Measurements from ENCODE around the gene VAT1L.

The VAT1L gene

DNA sequence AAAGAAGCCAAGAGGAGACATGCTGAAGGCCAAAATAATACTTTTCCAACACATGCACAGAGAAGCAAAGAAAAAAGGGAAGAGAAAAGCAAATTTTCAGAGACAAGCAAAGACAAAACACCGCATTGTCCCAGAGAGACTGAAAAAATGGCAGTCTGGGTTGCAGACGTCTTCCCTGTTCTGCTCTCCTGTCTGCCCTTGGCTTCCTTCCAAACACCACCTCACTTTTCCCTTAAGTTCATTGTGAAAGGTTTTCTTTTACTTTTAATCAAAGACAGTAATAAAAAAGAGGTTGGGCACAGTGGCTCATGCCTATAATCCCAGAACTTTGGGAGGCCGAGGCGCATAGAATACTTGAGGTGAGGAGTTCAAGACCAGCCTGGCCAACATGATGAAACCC, 21.2 kb upstream of the VAT1L start:
- Mint-ChIP-seq H3K4me1 (no peaks in the 10 kb centered on the region), H3K4me3 (no peak overlapping the region), H3K9me3 (no peaks in the 10 kb centered on the region), H3K27me3 (peaks cover 4% of the 10 kb centered on the region), H3K36me3 (no peaks in the 10 kb centered on the region), H3K27ac (no peak overlapping the region)

GRCh38 chr16:77767826-77768225, 20.5 kb upstream of the VAT1L start:
- Mint-ChIP-seq H3K4me1 (no peaks in the 10 kb centered on the region), H3K27me3 (peaks cover 4% of the 10 kb centered on the region), H3K9me3 (no peaks in the 10 kb centered on the region), H3K27ac (no peak overlapping the region), H3K4me3 (no peak overlapping the region), H3K36me3 (no peaks in the 10 kb centered on the region)

- no peaks in the 10 kb centered on the region for H3K36me3 Mint-ChIP-seq
These were observed 12.2 kb upstream of the VAT1L start for GRCh38 chr16:77775911-77776909.

DNA sequence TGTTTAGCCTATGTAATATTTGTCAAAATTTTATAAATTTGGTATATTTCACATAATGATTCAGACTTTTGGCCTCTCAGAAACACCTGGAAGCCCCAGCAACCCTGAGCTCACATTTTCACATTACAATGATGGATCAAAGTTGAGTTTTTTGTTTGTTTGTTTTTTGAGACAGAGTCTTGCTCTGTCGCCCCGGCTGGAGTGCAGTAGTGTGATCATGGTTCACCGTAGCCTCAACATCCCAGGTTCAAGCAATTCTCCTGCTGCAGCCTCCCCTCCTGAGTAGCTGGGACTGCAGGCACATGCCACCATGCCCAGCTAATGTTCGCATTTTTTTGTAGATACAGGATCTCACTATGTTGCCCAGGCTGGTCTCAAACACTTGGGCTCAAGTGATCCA, 10.6 kb upstream of the VAT1L start:
- Mint-ChIP-seq H3K9me3 (no peaks in the 10 kb centered on the region), H3K27ac (no peak overlapping the region), H3K4me3 (no peak overlapping the region), H3K36me3 (no peaks in the 10 kb centered on the region), H3K4me1 (no peaks in the 10 kb centered on the region), H3K27me3 (no peaks in the 10 kb centered on the region)

More at GRCh38 chr16:77775911-77776909, 12.2 kb upstream of the VAT1L start:
- Mint-ChIP-seq H3K4me1 (no peaks in the 10 kb centered on the region), H3K4me3 (no peak overlapping the region), H3K27me3 (no peaks in the 10 kb centered on the region), H3K27ac (no peak overlapping the region), H3K9me3 (no peaks in the 10 kb centered on the region)

- Mint-ChIP-seq H3K27ac (no peak overlapping the region), H3K36me3 (no peaks in the 10 kb centered on the region), H3K9me3 (no peaks in the 10 kb centered on the region), H3K4me3 (no peak overlapping the region), H3K4me1 (no peaks in the 10 kb centered on the region), H3K27me3 (peaks cover 3% of the 10 kb centered on the region)
These were observed 8.0 kb upstream of the VAT1L start for GRCh38 chr16:77780378-77780837.

GRCh38 chr16:77781091-77781490, 7.3 kb upstream of the VAT1L start:
- Mint-ChIP-seq H3K9me3 (no peaks in the 10 kb centered on the region), H3K4me3 (no peak overlapping the region), H3K27ac (no peak overlapping the region), H3K36me3 (no peaks in the 10 kb centered on the region), H3K4me1 (no peaks in the 10 kb centered on the region), H3K27me3 (peaks cover 6% of the 10 kb centered on the region)

- H3K36me3 Mint-ChIP-seq, result no peaks in the 10 kb centered on the region
- H3K9me3 Mint-ChIP-seq, result no peaks in the 10 kb centered on the region
- no peak overlapping the region for H3K4me3 Mint-ChIP-seq
- no peaks in the 10 kb centered on the region for H3K4me1 Mint-ChIP-seq
- peaks cover 21% of the 10 kb centered on the region for H3K27me3 Mint-ChIP-seq
- no peak overlapping the region for H3K27ac Mint-ChIP-seq
These were observed 5.7 kb upstream of the VAT1L start for GRCh38 chr16:77782694-77783093.

DNA sequence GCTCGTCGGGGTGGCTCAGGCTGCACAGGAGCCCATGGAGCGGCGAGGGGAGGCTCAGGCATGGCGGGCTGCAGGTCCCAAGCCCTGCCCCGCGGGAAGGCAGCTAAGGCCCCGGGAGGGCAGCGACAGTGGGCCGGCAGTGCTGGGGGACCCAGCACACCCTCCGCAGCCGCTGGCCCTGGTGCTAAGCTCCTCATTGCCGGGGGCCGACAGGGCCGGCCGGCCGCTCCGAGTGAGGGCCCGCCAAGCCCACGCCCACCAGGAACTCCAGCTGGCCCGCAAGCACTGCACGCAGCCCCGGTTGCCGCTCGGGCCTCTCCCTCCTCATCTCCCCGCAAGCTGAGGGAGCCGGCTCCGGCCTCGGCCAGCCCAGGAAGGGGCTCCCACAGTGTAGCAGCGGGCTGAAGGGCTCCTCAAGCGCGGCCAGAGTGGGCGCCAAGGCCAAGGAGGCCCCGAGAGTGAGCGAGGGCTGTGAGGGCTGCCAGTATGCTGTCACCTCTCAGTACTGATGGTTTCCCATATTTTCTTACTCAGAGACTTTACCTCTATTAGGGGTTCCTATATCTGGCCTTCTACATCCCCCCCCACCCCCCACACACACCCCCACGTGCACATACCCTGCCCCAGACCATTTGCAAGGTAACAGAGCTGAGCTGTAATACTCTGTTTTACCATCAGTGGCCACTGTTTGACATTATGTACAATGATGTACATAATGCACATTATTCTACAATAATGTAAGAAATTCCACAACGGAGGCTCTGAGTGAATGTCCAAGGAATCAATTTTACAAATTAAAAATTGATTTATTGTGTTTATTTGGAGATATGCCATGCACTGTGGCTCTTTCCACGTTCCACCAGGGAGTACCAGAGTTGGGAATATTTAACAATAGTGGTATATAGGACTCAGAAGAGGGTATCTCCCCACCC, 3.7 kb upstream of the VAT1L start:
- Mint-ChIP-seq H3K4me3 (no peak overlapping the region), H3K4me1 (peaks cover 5% of the 10 kb centered on the region), H3K27me3 (peaks cover 32% of the 10 kb centered on the region), H3K36me3 (no peaks in the 10 kb centered on the region), H3K9me3 (no peaks in the 10 kb centered on the region), H3K27ac (no peak overlapping the region)

DNA sequence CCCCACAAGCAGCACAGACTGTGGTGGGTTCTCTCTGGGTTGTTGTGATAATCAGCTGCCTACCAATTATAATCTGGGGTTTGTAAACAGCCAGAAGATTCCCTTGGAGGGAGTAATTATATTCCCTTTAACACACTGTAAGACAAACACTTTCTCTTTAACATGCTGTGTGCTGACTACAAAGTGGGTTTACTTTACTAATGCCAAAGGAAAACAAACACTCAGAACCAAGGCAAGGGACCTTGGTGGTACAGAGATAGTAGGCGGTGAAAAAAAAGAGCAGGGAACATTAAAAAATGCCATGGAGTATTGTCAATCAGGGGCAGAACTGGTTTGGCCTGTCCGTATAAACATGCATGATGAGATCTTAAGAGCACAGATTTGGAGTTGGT, 3.0 kb upstream of the VAT1L start:
- H3K36me3 Mint-ChIP-seq, result no peaks in the 10 kb centered on the region
- peaks cover 5% of the 10 kb centered on the region for H3K4me1 Mint-ChIP-seq
- H3K27me3 Mint-ChIP-seq, result peaks cover 39% of the 10 kb centered on the region
- no peaks in the 10 kb centered on the region for H3K9me3 Mint-ChIP-seq
- no peak overlapping the region for H3K4me3 Mint-ChIP-seq
- H3K27ac Mint-ChIP-seq, result no peak overlapping the region

GRCh38 chr16:77786186-77786847, 2.0 kb upstream of the VAT1L start:
- Mint-ChIP-seq H3K4me1 (peaks cover 5% of the 10 kb centered on the region), H3K4me3 (no peak overlapping the region), H3K9me3 (no peaks in the 10 kb centered on the region), H3K36me3 (no peaks in the 10 kb centered on the region), H3K27me3 (peaks cover 48% of the 10 kb centered on the region), H3K27ac (no peak overlapping the region)

DNA sequence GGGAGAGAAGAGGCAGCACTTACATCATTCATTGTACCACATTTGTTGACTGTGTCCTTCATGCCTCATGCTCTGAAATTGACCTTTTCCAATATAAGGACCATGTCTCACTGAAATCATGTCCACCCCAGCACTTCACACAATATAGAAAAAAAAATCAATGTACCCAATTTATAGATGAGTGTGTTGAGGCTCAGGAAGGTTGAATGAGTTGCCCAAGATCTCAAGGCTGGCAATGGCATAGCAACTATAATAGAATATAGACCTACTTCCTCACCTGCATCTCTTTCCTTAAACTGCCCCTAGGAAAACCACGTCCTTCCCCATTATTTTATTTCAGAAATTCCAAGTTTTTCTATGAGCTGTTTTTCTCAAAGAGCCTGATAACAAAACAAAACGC, 912 bp upstream of the VAT1L start:
- Mint-ChIP-seq H3K4me3 (no peak overlapping the region), H3K9me3 (no peaks in the 10 kb centered on the region), H3K27ac (no peak overlapping the region), H3K27me3 (peaks cover 56% of the 10 kb centered on the region), H3K4me1 (peaks cover 5% of the 10 kb centered on the region), H3K36me3 (no peaks in the 10 kb centered on the region)

GRCh38 chr16:77789085-77790008, 983 bp downstream of the VAT1L start:
- Mint-ChIP-seq H3K27me3 (peaks cover 57% of the 10 kb centered on the region), H3K36me3 (no peaks in the 10 kb centered on the region), H3K9me3 (no peaks in the 10 kb centered on the region), H3K27ac (no peak overlapping the region), H3K4me3 (no peak overlapping the region), H3K4me1 (peaks cover 5% of the 10 kb centered on the region)

DNA sequence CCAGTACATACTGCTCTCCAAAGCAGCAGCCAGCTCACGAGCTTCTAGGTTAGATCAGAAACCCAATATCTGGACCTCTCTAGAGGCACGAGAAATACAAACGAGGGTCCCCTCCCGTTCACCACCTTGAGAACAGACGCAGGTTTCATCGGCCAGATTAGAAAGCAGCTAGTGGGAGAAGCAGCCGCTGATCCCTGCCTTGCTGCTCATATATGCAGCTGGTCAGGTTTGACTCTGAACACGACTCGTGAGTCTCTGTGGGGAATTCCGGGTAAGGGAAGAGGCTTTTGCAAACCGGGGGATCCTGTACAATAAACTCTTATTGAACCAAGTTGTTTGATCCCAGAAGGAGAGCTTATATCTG, 1.6 kb downstream of the VAT1L start:
- Mint-ChIP-seq H3K27ac (no peak overlapping the region), H3K27me3 (peaks cover 61% of the 10 kb centered on the region), H3K4me1 (peaks cover 5% of the 10 kb centered on the region), H3K4me3 (no peak overlapping the region), H3K9me3 (no peaks in the 10 kb centered on the region), H3K36me3 (no peaks in the 10 kb centered on the region)

DNA sequence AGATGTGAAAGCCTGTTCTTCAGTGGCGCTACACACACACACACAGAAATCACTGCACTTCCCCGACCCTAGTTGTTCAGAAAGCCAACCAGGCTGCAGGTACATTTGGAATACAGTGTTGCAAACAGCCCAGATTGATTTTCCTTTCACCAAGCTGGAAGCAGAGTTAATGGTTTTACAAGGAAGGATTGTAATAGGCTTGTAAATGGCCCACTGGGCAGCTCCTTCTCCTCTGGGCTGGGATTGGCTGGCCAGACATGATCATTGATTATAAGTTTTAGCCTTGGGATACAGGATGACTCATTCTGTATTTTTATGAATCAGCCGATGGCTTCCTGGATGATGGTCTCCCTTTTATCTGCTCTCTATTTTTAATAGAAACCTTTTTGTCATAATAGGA, 2.5 kb downstream of the VAT1L start:
- H3K27ac Mint-ChIP-seq, result no peak overlapping the region
- H3K9me3 Mint-ChIP-seq, result no peaks in the 10 kb centered on the region
- no peak overlapping the region for H3K4me3 Mint-ChIP-seq
- H3K27me3 Mint-ChIP-seq, result peaks cover 58% of the 10 kb centered on the region
- H3K36me3 Mint-ChIP-seq, result no peaks in the 10 kb centered on the region
- H3K4me1 Mint-ChIP-seq, result peaks cover 5% of the 10 kb centered on the region

Data from activated naive CD4-positive, alpha-beta T cell treated with anti-CD3 and anti-CD28 coated beads, Interleukin-2, amount 50 U/mL, for 24 hours (primary cell).